Mesenchymal stem cell (in vitro differentiated cells and primary cell): Measurements from ENCODE around the gene SMIM44. TPM values are rescaled to one million over a fixed set of nuclear protein-coding genes. Genes with fewer than 3 reads are reported as not detected.

Source experiments
- DNase-seq: peaks from one replicate; pipeline ENCODE4 v3.0.0-alpha.2; 2013
- H2AFZ ChIP-seq: one replicate; pipeline ENCODE4 v1.6.1; 2013; ENCODE audit warnings: low read depth, mild to moderate bottlenecking, control low read depth, inconsistent platforms, low read length, moderate library complexity
- H2AK5ac ChIP-seq: 2 replicates; pipeline ENCODE4 v1.6.1; 2013; ENCODE audit warnings: low read length, moderate library complexity, mild to moderate bottlenecking, inconsistent platforms; ENCODE audit not compliant: severe bottlenecking
- H2BK120ac ChIP-seq: one replicate; pipeline ENCODE4 v1.6.1; 2013; ENCODE audit warnings: low read depth, mild to moderate bottlenecking, inconsistent platforms, low read length, moderate library complexity
- H2BK12ac ChIP-seq, 2 experiments: one replicate each; pipeline ENCODE4 v1.6.1; 2013; ENCODE audit warnings: inconsistent platforms in 2 of 2, low read length in 2 of 2, mild to moderate bottlenecking in 2 of 2, moderate library complexity in 2 of 2, control low read depth in 1 of 2
- H2BK15ac ChIP-seq: one replicate; pipeline ENCODE4 v1.6.1; 2013; ENCODE audit warnings: mild to moderate bottlenecking, low read depth, inconsistent platforms; ENCODE audit not compliant: poor library complexity, severe bottlenecking
- H2BK5ac ChIP-seq: 2 replicates; pipeline ENCODE4 v1.6.1; 2013; ENCODE audit warnings: low read depth, mild to moderate bottlenecking, low read length, control low read depth, inconsistent platforms; ENCODE audit not compliant: poor library complexity, severe bottlenecking
- H3K14ac ChIP-seq, 2 experiments: one replicate each; pipeline ENCODE4 v1.6.1; 2013; ENCODE audit warnings: inconsistent platforms in 2 of 2, low read length in 2 of 2, control low read depth in 1 of 2, mild to moderate bottlenecking in 1 of 2, moderate library complexity in 1 of 2
- H3K18ac ChIP-seq, 2 experiments: one replicate each; pipeline ENCODE4 v1.6.1; 2013; ENCODE audit warnings: inconsistent platforms in 2 of 2, low read length in 2 of 2, control low read depth in 1 of 2, low read depth in 1 of 2, mild to moderate bottlenecking in 1 of 2
- H3K23ac ChIP-seq, 2 experiments: one replicate each; pipeline ENCODE4 v1.6.1; 2013; ENCODE audit warnings: inconsistent platforms in 2 of 2, low read length in 2 of 2, mild to moderate bottlenecking in 2 of 2, moderate library complexity in 2 of 2, control low read depth in 1 of 2
- H3K27ac ChIP-seq: 2 replicates; pipeline ENCODE4 v1.5.1; 2013; ENCODE audit warnings: mild to moderate bottlenecking, moderate library complexity, low read length, control low read depth, inconsistent platforms; ENCODE audit not compliant: poor library complexity, severe bottlenecking
- H3K27me3 ChIP-seq, 2 experiments: 2 replicates each; pipeline versions ENCODE4 v1.6.1 to v1.7.0; 2013; ENCODE audit warnings: low read length in 2 of 2, mild to moderate bottlenecking in 2 of 2, moderate library complexity in 2 of 2, control low read depth in 1 of 2, inconsistent platforms in 1 of 2; ENCODE audit not compliant: control insufficient read depth in 1 of 2, insufficient read depth in 1 of 2
- H3K36me3 ChIP-seq, 2 experiments: 2 replicates each; pipeline versions ENCODE4 v1.6.1 to v1.7.0; 2013; ENCODE audit warnings: low read length in 2 of 2, control low read depth in 1 of 2, inconsistent platforms in 1 of 2, low read depth in 1 of 2, mild to moderate bottlenecking in 1 of 2; ENCODE audit not compliant: insufficient read depth in 2 of 2, control insufficient read depth in 1 of 2
- H3K4ac ChIP-seq, 2 experiments: one replicate each; pipeline ENCODE4 v1.6.1; 2013; ENCODE audit warnings: inconsistent platforms in 2 of 2, low read length in 2 of 2, mild to moderate bottlenecking in 2 of 2, moderate library complexity in 2 of 2, control low read depth in 1 of 2, low read depth in 1 of 2
- H3K4me1 ChIP-seq: 2 replicates; pipeline ENCODE4 v1.6.1; 2013; ENCODE audit warnings: low read depth, low read length, control low read depth; ENCODE audit not compliant: control insufficient read depth, insufficient read depth
- H3K4me2 ChIP-seq: 2 replicates; pipeline ENCODE4 v1.6.1; 2013; ENCODE audit warnings: low read length, mild to moderate bottlenecking, inconsistent platforms; ENCODE audit not compliant: poor library complexity, severe bottlenecking
- H3K4me3 ChIP-seq, 2 experiments: 2 replicates each; pipeline versions ENCODE4 v1.5.1 to v1.7.0; 2013; ENCODE audit warnings: low read length in 2 of 2, mild to moderate bottlenecking in 2 of 2, control low read depth in 1 of 2, low read depth in 1 of 2; ENCODE audit not compliant: insufficient read depth in 1 of 2
- H3K79me1 ChIP-seq: replicated peaks from 2 replicates; pipeline ENCODE4 v1.6.1; 2013; ENCODE audit warnings: mild to moderate bottlenecking, control low read depth, low read length, inconsistent platforms; ENCODE audit not compliant: poor library complexity, severe bottlenecking
- H3K9ac ChIP-seq: 2 replicates; pipeline ENCODE4 v1.7.0; 2013; ENCODE audit warnings: mild to moderate bottlenecking, low read length, moderate library complexity
- H3K9me3 ChIP-seq: 2 replicates; pipeline ENCODE4 v1.7.0; 2013; ENCODE audit warnings: mild to moderate bottlenecking, low read length; ENCODE audit not compliant: control insufficient read depth
- H4K8ac ChIP-seq: one replicate; pipeline ENCODE4 v1.6.1; 2013; ENCODE audit warnings: inconsistent platforms, mild to moderate bottlenecking, low read length, moderate library complexity
- H4K91ac ChIP-seq: one replicate; pipeline ENCODE4 v1.6.1; 2013; ENCODE audit warnings: mild to moderate bottlenecking, low read length, inconsistent platforms
- WGBS: methylation state at CpG from one replicate; pipeline ENCODE4 v1.1.7; 2013; ENCODE audit warnings: mixed read lengths; 5-methylcytosine and 5-hydroxymethylcytosine counted together
- small RNA-seq: library from polyadenylated mRNA; stranded (forward); fragments of <200 nt; extraction: miRNeasy Mini kit (QIAGEN cat#:217004); gene quantifications from one replicate; pipeline ENCODE3, GENCODE V24; 2013; ENCODE audit warnings: low read depth

SMIM44 gene

GRCh38 chr19:3433805-3434540 is 49.3 kb downstream of the SMIM44 start:
- Histone ChIP-seq H4K91ac (peak overlapping the region; percentile 10), H2AK5ac (no peak overlapping the region), H3K27ac (no peak overlapping the region), H3K79me1 (peaks cover 42% of the 10 kb centered on the region), H3K18ac (no peak overlapping the region), H3K4me3 (no peak overlapping the region), H3K23ac (no peak overlapping the region), H2BK15ac (peak overlapping the region; percentile 12), H3K4ac (no peak overlapping the region), H3K36me3 (peaks cover 49 to 53% of the 10 kb centered on the region in 2 experiments), H2BK12ac (peak overlapping the region; percentile 11 to 21), H2AFZ (no peak overlapping the region), H3K9me3 (peaks cover 10% of the 10 kb centered on the region), H2BK120ac (no peak overlapping the region), H3K4me1 (peaks cover 9% of the 10 kb centered on the region), H4K8ac (no peak overlapping the region), H3K14ac (no peak overlapping the region), H3K27me3 (no peaks in the 10 kb centered on the region), H3K4me2 (no peak overlapping the region), H2BK5ac (no peak overlapping the region), H3K9ac (peak overlapping the region; percentile 80)
- DNase-seq = no peak
- 90% methylated on average over 11 of the region's 11 CpGs for WGBS

DNA sequence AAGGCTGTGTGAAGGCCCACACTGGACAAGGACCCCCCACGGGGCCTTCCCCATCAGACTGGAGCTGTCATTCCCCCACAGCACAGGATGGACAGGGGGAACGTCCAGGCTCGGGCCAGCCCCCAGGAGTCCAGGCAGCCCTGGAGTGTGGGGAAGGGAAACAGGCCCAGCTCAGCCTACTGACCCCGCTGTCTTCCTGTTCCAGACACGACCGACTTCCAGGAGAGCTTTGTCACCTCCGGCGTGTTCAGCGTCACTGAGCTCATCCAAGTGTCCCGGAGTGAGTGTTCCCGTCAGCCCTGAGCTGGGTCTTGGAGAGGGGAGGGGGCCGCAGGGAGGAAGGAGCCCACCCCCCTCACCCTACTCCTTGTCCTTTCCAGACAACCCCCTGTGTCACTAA is 49.9 kb downstream of the SMIM44 start:
- Histone ChIP-seq H2BK15ac (no peak overlapping the region), H3K18ac (no peak overlapping the region), H2AK5ac (peak overlapping the region; percentile 15), H3K23ac (no peak overlapping the region), H3K9me3 (peaks cover 10% of the 10 kb centered on the region), H3K4ac (no peak overlapping the region), H4K8ac (peak overlapping the region; percentile 19), H2BK5ac (no peak overlapping the region), H3K36me3 (peaks cover 43 to 48% of the 10 kb centered on the region in 2 experiments), H3K79me1 (peaks cover 38% of the 10 kb centered on the region), H3K4me3 (no peak overlapping the region), H3K9ac (no peak overlapping the region), H4K91ac (peak overlapping the region; percentile 78), H2BK12ac (peak overlapping the region in 1 of 2 experiments; percentile 47), H2BK120ac (no peak overlapping the region), H3K27ac (no peak overlapping the region), H3K4me1 (peaks cover 14% of the 10 kb centered on the region), H3K27me3 (no peaks in the 10 kb centered on the region), H3K4me2 (no peak overlapping the region), H3K14ac (no peak overlapping the region), H2AFZ (no peak overlapping the region)
- DNase-seq = no peak
- WGBS = 58% methylated on average over 10 of the region's 12 CpGs

Small RNAs within 50 kb of the gene (small RNA-seq; reads per million reads assigned to genes)
- not detected for gene RF00212
